ENCODE measurements around the gene TROAP.

The TROAP gene

DNA sequence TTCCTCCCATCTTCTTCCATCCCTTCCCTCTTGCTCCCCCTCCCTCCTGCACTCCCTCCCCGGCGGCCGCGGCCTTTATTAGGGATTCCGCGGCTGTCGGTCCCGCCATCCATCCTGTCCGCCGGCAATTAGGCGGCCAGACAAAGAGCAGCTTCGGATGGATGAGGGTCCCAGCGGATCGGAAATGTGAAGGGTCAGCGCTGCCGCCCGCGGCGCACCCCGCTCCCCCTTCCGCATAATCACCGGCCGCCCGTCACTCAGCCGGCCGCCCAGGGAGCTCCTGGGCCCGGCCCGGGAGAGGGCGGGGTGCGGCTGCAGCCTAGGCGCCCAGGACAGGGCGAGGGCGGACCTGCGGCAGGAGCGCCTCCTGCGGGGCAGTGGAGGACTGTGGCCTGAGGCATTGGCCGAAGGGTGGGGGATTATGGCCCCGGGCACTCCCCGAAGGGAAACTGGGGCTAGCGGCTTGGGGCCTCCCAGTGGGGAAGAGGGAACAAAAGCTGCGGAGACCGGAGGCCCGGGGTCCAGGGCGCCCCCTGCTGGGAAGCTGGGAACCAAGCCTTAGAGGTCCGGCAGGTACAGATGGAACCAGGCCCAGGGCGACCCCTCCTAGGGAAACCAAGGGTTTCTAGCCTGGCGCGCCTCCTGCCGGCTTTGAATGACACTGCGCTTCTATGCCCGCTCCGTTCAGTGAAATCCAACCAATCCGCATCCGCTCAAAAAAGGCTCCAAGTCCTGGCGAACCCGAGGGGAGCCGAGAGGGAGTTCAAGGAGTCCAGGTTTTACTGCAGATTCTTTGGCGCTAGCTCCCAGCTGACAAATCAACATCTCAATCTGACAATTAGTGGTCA is 19.2 kb downstream of the TROAP start:
- peak; percentile 42 to 45 for DNase-seq (ENCODE audit: low read depth in 2 of 2)

DNA sequence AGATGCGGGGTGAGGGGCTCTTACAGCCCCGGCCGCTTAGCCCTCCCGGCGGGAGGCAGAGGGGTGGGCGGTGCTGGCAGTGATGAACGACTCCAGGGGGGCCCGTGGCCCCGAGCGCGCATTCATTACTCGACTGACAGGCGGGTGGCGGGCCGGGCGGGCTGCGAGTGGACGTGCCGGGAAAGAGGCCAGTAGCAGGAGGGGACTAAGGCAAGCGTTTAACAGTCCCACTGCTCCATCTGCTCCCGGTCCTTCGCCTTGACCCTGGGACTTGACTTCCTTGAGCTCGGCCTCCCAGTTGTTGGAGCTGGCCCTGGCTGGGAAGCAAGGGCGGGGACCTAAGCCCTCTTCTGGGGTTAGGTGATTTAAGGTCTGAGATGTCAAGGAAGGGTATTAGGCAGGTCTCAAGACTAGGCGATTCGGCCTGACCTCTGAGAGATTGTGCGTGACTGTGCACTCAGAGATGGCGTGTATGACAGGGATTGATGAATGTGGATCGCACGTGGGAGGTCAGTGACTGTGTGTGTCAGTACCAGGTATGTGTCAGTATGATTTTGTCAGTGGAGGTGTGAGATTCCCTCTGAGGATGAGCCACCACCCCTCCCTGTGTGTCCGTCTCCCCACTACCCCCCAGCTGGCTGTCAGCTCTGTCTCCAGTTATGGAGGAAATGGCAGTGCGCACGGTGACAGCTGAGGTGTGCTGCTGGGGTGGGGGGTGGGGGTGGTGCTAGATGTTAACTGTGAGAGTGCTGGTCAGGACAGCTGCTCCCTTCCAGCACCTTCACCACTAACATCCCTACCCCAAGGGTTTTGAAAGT is 20.1 kb downstream of the TROAP start:
- DNase-seq (ENCODE audit: low read depth in 2 of 2) = no peak

DNA sequence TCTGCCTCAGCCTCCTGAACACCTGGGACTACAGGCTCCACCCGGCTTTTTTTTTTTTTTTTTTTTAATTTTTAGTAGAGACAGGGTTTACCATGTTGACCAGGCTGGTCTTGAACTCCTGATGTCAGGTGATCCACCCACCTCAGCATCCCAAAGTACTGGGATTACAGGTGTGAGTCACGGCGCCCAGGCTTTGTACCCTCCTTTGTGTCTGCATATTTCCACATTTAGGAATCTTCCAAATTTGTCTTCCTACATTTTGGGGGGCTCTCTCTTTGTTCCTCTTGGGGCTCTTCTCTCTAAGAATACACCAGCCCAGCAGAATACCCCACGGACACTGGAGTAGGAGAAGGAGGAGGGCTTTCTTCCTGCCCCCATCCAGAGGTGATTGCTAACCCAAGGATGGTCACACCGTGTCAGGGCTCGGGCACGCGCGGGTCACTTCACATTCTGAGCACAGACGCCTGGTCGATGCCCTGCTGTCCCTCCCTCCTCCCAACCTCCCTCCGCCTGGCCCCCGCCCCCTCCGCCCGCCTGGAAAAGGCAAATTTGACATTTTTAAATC is 21.5 kb downstream of the TROAP start:
- no peak for DNase-seq (ENCODE audit: low read depth in 2 of 2)

DNA sequence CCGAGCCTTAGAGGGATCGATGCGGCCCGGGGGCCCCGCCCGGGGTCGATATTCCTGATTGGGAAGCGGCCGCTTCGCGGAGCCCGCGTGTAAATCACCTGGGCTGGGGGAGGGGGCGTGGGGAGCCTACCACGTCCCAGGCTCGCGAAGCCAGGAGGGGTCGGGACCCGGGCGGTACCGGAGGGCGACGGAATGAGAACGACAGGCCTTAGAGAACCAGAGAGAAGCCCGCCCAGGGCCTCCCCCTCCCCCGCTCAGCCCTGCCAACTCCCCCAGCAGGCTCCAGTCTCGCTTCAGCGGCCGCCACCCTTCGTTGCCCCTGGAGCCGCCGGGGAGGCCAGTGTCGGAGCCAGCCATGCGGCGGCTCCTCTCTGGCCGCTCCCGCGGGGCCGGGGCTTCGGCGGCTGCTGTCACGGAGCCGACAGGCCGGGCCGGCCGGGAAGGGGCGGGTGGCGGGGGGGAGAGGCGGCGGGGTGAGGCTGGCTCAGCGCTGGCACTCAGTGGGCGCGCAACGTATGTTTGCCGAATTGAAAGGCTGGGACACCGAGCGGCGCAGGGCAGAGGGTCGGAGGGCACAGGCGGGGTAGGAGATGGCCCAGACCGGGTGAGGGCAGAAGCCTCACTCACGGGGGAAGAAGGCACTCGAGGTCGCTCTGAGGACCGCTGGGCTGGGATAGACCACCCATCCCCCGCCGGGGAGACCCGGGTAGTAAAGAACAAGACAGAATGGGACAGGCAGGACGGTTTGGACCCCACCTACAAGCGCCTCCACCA is 22.2 kb downstream of the TROAP start:
- DNase-seq (ENCODE audit: low read depth in 2 of 2) = no peak

DNA sequence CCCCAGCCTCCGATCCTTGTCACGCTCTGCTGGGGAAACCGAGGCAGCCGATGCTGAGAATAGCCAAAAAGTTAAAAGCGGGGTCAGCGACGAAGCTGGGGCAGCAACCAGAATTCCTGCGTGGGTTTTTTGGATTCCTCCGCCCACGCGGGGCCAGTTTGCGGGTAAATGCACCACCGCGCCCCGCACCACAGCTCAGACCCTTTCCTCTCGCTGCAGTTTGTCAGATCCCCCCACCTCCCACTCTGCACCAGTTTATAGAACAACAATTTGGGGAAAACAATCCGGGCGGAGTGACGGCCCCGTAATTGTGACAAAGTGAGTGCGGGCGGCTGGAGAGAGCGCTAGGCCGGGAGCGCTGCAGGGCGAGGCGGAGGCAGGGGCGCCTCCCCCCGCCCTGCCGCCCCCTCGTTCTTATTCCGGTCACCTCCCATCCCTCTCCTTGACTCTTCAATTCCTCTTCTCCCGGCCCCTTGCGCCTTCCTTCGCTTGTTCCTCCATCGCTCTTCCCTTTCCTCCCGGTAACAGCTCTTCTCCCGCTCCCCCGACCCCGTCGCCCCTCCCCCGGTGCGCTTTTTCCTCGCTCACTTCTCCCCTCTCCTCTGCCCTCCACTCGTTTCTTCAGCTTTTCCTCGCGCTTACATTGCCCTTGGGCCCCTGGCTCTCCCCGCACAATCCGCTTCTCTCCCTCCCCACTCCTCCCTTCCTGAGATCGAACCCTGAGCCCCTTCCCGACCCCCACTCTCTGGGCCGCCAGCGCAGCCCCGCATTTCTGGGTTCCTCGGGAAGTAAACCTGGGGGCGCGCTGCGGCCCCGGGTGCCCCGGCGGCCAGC is 23.0 kb downstream of the TROAP start:
- no peak for DNase-seq (ENCODE audit: low read depth in 2 of 2)

DNA sequence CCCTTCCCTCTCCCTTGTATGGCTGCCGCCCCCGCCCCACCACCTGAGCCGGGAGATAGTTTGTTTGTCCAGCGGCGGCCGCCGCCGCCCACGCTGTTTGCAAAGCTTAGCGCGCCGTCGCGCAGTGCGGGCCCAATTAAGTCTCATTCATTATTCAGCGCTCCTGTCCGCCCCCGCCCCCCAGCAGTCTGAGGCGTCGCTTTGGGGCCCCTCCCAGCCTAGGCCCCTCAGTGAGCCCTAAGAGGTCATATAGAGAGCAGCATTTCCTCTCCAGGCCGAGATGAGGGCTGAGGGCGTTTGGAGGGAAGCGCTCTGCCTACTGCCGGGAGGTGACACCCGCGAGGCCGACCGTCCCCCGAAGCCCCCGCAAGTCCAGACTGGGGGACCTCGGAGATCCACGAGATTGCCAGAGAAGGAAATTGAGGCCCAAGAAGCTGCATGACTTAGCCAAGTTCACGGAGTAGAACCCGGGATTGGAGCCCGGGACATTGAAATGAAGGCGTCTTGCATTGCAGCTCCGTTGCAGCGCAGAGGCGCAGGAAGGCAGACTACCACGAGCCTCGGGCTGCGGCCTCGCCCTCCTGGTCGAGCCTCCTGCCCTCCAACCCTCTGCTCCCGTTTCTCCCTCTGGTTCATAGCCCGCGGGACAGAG is 23.7 kb downstream of the TROAP start, which contains the start of gene DNAJC22:
TSS of gene DNAJC22 (plus strand) at position 230 of the 652 bp plus-strand sequence. CDS start 1,985 bp downstream, outside the sequence.
- DNase-seq (ENCODE audit: low read depth in 2 of 2) = no peak

DNA sequence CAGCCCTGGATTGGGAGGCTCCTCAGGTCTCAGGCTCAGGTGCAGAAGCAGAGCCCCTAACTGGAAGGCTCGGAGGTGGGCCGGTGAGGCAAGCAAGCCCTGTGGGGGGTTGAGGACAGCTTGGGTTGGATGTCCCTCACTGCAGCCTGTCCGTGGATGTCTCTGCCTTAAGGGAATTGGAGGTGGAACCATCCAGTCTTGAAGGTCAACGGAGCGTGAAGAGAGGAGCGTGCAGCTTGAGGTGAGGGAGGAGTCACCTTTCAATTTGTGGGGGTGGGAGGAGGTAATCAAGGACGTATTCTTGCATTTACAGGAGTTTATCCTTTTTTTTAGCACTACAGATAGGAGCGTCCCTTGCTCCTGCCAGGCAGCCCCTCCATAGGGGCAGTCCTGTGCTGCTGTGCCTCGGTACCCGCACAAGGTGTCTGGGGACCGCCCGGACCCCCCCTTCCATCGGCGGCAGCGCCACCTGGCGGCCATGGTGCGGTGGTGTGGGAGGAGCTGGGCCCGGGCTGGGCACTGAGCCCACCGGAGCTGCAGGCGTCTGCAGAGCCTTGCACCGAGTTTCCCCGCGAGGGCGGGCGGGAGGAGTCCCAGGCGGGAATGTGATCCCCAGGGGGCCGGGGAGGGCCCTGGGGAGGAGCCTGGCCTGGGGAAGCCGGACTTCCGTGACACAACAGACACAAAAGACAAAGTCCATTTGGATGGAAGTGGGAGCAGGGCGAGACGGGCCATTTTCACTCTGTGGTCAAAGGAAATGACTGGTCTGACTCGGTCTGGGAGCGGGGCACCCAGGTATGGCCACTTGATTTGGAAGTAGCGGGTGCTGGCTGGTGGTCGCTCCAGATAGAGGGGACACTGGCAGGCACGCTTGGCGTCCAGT is 24.5 kb downstream of the TROAP start:
- peak; percentile 68 for DNase-seq (ENCODE audit: low read depth in 2 of 2)

DNA sequence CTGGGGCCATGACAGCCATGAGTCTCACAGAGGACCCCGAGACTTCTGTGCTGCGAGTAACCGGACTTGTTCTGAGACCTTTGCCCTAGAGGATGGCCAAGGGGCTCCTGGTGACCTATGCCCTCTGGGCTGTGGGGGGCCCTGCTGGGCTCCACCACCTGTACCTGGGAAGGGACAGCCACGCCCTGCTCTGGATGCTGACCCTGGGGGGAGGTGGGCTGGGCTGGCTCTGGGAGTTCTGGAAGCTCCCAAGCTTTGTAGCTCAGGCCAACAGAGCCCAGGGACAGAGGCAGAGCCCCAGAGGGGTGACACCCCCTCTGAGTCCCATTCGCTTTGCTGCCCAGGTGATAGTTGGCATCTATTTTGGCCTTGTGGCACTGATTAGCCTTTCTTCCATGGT is 25.7 kb downstream of the TROAP start:
- no peak for DNase-seq (ENCODE audit: low read depth in 2 of 2)

DNA sequence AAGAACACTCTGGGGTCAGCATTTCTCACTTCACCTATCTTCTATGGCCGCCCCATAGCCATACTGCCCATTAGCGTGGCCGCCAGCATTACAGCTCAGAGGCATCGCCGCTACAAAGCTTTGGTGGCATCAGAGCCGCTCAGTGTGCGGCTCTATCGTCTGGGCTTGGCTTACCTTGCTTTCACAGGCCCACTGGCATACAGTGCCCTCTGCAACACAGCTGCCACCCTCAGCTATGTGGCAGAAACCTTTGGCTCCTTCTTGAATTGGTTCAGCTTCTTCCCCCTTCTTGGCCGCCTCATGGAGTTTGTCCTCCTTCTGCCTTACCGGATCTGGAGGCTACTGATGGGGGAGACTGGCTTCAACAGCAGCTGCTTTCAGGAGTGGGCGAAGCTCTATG is 26.2 kb downstream of the TROAP start:
- DNase-seq (ENCODE audit: low read depth in 2 of 2) = no peak

DNA sequence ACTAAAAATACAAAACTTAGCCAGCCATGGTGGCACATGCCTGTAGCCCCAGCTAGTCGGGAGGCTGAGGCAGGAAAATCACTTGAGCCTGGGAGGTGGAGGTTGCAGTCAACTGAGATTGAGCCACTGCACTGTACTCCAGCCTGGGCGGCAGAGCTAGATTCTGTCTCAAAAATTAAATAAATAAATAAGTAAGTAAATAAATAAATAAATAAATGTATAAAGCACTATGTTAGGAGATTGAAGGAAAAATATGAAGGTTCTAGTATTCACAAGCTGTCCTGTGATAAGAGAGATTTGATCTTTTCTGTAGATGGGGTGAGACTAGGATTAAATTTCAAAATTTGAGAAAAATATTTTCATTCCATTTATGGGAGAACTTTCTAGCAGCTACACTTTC is 29.3 kb downstream of the TROAP start:
- no peak for DNase-seq (ENCODE audit: low read depth in 2 of 2)

DNA sequence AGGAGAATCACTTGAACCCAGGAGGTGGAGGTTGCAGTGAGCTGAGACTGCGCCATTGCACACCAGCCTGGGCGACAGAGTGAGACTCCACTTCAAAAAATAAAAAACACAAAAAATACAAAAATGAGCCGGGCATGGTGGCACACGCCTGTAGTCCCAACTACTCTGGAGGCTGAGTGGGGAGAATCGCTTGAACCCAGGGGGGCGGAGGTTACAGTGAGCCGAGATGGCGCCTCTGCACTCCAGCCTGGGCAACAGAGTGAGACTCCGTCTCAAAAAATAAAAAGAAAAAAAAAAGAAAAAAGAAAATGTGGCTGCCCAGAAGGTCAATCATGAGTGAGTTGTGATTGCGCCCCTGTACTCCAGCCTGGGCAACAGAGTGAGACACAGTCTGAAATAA is 32.9 kb downstream of the TROAP start:
- no peak for DNase-seq (ENCODE audit: low read depth in 2 of 2)

DNA sequence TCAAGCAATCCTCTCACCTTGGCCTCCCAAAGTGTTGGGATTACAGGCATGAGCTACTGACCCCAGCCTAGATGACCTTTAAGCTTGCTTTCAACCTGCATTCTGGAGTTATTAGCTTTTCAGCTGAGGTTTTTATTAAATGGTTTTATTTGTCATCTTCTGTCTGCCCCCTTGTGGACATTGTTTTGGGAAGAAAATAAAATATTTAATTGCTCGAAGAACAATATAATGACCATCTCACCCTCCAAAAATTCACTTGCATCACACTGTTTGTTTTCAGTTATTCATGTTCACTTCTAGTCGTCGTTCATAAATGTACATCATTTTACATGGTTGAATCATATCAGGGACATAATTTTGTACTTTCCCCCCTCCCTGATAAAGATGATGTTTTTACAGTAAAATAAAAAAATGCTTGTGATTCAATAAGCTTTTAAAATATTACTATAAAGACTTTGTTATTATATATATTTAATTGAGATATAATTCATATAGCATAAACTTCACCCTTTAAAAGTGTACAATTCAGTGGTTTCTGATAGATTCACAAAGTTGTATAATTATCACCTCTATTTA is 34.1 kb downstream of the TROAP start:
- no peak for DNase-seq (ENCODE audit: low read depth in 2 of 2)

DNA sequence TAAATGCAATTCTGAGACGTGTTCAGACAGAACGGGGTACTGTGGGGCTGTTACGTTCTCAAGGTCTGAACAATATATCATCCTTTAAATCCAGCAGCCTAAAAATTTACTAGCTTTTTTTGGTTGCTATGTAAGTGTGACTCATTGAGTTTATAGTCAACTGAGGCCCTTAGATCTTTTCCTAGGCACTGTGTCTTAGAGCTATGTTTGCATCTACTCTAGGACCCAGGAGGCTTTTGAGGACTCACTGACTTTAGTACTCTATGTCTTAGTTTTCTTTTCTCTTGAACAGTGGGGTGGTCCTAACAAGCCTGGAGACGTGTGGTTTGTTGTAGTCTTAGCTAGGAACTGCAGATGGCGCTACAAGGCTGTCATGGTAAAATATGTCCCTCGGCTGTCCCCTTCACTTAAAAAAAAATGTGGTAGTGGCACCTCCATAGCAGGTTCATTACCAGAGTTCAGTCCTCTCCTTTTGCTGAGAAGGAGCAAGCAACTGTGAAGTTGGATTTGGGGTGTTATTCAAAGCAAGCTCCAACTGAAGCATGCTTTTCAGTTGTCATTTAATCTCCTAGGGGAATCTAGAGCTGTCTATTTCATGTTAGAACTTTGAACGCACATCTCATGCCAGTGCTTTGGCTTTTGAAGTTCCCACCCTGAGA is 35.6 kb downstream of the TROAP start:
- no peak for DNase-seq (ENCODE audit: low read depth in 2 of 2)

DNA sequence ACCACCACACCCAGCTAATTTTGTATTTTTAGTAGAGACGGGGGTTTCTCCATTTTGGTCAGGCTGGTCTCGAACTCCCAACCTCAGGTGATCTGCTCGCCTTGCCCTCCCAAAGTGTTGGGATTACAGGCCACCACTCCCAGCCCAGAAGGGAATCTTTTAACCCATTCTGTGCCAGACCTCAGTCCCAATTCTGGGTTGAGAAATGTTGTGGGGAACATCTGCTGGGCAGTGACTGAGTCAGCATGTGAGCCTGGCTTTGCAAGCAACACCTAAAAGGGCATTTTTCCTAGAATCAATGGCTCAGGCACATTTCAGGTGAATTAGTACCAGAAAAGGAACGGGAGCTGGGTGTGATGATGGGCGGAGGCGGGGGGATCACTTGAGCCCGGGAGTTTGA is 36.6 kb downstream of the TROAP start:
- DNase-seq (ENCODE audit: low read depth in 2 of 2) = no peak

DNA sequence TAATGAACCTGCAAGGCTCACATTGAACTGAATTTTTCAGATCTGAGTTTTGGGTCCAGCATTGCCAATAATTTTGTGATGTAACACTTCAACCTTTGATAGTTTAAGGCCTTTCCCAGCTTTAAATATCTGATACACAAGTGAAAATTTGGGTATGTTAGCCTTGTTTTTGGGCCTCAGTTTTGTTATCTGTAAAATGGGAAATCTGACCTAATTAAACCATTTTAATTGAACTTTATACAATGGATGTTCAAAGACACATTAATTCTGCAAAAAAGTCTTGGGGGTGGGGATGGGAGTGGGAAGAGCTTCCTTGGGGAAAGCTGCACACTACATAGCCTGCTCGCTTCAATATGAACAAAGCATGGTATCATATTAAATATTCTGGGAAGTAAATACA is 39.0 kb downstream of the TROAP start:
- DNase-seq (ENCODE audit: low read depth in 2 of 2) = no peak

DNA sequence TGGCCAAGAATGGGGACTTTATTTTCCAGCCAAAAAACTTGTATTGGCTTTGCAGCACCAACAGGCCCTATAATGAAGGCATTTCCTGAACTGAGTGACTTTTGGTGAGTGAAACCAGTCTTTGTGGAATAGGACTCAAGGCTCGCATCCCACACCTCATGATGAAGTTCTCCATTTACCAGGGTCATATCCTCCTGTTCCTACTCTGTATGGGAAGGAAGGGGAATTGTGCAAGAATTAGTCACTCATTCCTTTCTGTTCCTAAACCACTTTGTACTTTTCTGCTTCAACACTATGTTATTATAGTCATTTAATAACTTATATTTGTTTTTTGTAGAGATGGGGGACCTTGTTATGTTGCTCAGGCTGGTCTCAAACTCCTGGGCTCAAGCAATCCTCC is 41.9 kb downstream of the TROAP start:
- DNase-seq (ENCODE audit: low read depth in 2 of 2) = no peak

DNA sequence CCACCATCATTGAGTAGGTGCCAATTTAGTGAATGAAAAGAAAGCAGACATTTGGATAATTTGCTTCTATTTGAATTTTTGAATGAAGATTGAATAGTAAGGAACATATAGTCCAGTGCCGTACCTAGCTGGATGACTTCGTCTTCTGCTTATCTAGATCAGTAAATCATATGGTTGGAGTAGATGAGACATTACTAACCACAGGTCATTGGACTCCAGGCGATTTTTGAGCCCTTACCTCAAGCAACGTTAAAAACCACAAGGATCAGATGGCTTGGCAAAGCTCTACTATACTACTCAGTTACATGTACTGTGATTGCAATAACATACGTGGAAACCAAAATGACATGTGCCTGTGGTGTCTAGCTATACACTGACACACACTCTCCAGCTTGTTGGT is 42.5 kb downstream of the TROAP start:
- no peak for DNase-seq (ENCODE audit: low read depth in 2 of 2)

DNA sequence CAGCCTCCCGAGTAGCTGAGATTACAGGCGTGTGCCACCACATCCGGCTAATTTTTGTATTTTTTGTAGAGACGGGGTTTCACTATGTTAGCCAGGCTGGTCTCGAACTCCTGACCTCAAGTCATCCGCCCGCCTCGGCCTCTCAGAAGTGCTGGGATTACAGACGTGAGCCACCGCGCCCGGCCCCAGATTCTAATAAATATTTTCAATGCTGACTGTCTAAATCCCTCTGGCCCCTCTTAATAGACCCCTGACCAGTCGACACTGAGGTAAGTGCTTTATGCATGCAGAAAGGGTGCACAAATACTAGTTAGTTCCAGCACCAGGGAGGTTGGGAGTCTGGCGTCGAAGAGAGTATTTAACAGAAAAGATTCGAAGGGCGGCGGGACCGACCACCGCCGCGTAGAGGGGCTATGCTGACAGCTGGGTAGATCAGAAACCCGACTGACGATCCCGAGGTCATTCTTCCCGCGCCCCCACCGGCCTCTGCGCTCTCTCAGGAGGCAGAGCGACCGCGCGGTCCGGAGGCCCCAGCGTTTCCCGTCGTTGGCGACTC is 43.1 kb downstream of the TROAP start:
- DNase-seq (ENCODE audit: low read depth in 2 of 2) = no peak
